Measurements from ENCODE around the gene VPS16.

Gene VPS16

DNA sequence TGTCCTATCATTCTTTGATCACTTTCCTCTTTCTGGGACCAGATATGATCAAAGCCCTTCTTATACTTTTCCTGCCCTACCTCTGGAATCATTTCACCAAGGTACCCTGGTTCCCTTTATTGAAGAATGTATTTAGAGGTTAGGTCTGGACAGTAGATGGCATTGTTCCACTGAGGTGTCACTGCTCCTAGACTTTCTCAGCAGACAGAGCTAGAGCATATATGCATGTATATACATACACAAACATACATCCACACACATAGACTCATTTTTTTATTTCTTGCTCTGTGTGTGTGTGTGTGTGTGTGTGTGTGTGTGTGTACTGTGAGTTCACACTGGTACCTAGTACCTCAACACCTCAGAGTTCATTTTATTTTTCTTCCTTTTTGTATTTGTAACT lies 73.6 kb downstream of the VPS16 start:
- no peak for DNase-seq (ENCODE audit: low read depth)
- H3K9ac ChIP-seq (ENCODE audit: low read length) = no peak overlapping the region
- no peaks in the 10 kb centered on the region for H3K27me3 ChIP-seq (replicated peaks; ENCODE audit: control insufficient read depth, insufficient read depth, low read length)
- H3K4me1 ChIP-seq (ENCODE audit: control insufficient read depth, insufficient read depth, low read length) = peaks cover 2% of the 10 kb centered on the region
- no peaks in the 10 kb centered on the region for H3K9me3 ChIP-seq (ENCODE audit: control insufficient read depth, low read length)
- peaks cover 7% of the 10 kb centered on the region for H3K36me3 ChIP-seq (ENCODE audit: control insufficient read depth, insufficient read depth, low read length, severe bottlenecking)
- H3K4me3 ChIP-seq (ENCODE audit: low read length) = no peak overlapping the region
